Measurements from ENCODE around the gene NTMT2.

NTMT2 gene

GRCh38 chr1:170210142-170210541 lies 64.4 kb downstream of the NTMT2 start:
- DNase-seq (ENCODE audit: low spot score) = no peak

- DNase-seq (ENCODE audit: low spot score) = no peak
Measured at GRCh38 chr1:170213596-170213995, 67.8 kb downstream of the NTMT2 start.

GRCh38 chr1:170214117-170215032 lies 68.6 kb downstream of the NTMT2 start:
- DNase-seq (ENCODE audit: low spot score) = no peak

GRCh38 chr1:170215072-170215885 lies 69.5 kb downstream of the NTMT2 start:
- no peak for DNase-seq (ENCODE audit: low spot score)

- no peak for DNase-seq (ENCODE audit: low spot score)
Measured at GRCh38 chr1:170217517-170218256, 71.9 kb downstream of the NTMT2 start.

GRCh38 chr1:170218257-170218650 lies 72.5 kb downstream of the NTMT2 start:
- DNase-seq (ENCODE audit: low spot score) = no peak
